ENCODE results near the gene FBXO17. TPM values are rescaled to one million over a fixed set of nuclear protein-coding genes. Genes with fewer than 3 reads are reported as not detected.

Gene FBXO17
- polyA plus RNA-seq, 1 donor from 2014 or later = not detected

- H3K9me3 ChIP-seq (ENCODE audit: low read length) = no peaks in the 10 kb centered on the region
- no peaks in the 10 kb centered on the region for H4K20me1 ChIP-seq (ENCODE audit: insufficient read depth)
- peaks cover 12% of the 10 kb centered on the region for H3K27me3 ChIP-seq (ENCODE audit: insufficient read depth, low read depth, low read length)
- no peak overlapping the region for H3K4me3 ChIP-seq (ENCODE audit: low read length)
- no peaks in the 10 kb centered on the region for H3K36me3 ChIP-seq (ENCODE audit: insufficient read depth, low read length)
- H3F3A ChIP-seq (ENCODE audit: insufficient read depth, low read length, poor library complexity, severe bottlenecking) = no peaks in the 10 kb centered on the region
- H2AFZ ChIP-seq (ENCODE audit: low read depth, low read length) = no peak overlapping the region
- TF ChIP-seq SMC3 (conservative IDR thresholded peaks at IDR 0.05; ENCODE audit: poor library complexity) (no peak), TAF1 (IDR thresholded peaks at IDR 0.05; ENCODE audit: low read depth) (no peak), CTCF (IDR thresholded peaks at IDR 0.05; ENCODE audit: poor library complexity, severe bottlenecking) (no peak), RAD21 (conservative IDR thresholded peaks at IDR 0.05) (no peak), POLR2AphosphoS5 (IDR thresholded peaks at IDR 0.05) (no peak), EZH2 (IDR thresholded peaks at IDR 0.05; ENCODE audit: borderline replicate concordance, insufficient read depth, low read length, poor library complexity, severe bottlenecking) (no peak), REST (IDR thresholded peaks at IDR 0.05; ENCODE audit: borderline replicate concordance) (no peak), EP300 (conservative IDR thresholded peaks at IDR 0.05; ENCODE audit: poor library complexity, severe bottlenecking) (no peak), MXI1 (conservative IDR thresholded peaks at IDR 0.05; ENCODE audit: poor library complexity, severe bottlenecking) (no peak)
- H3K79me2 ChIP-seq (replicated peaks; ENCODE audit: insufficient read depth, low read length) = no peaks in the 10 kb centered on the region
- no peak overlapping the region for H3K4me2 ChIP-seq (ENCODE audit: low read length)
- no peaks in the 10 kb centered on the region for H3K9me2 ChIP-seq (ENCODE audit: insufficient read depth, low read length)
- no peak overlapping the region for H3K27ac ChIP-seq (ENCODE audit: low read length)
- no peak overlapping the region for H3K9ac ChIP-seq (ENCODE audit: low read length)
Observed at GRCh38 chr19:38979812-38980211, 4.3 kb upstream of the FBXO17 start.

GRCh38 chr19:38978326-38978689, 2.8 kb upstream of the FBXO17 start:
- Histone ChIP-seq H3K4me3 (ENCODE audit: low read length) (no peak overlapping the region), H3K9ac (ENCODE audit: low read length) (no peak overlapping the region), H2AFZ (ENCODE audit: low read depth, low read length) (no peak overlapping the region), H3K9me3 (ENCODE audit: low read length) (no peaks in the 10 kb centered on the region), H3K4me2 (ENCODE audit: low read length) (no peak overlapping the region), H3K36me3 (ENCODE audit: insufficient read depth, low read length) (no peaks in the 10 kb centered on the region), H4K20me1 (ENCODE audit: insufficient read depth) (no peaks in the 10 kb centered on the region), H3F3A (ENCODE audit: insufficient read depth, low read length, poor library complexity, severe bottlenecking) (no peaks in the 10 kb centered on the region), H3K9me2 (ENCODE audit: insufficient read depth, low read length) (no peaks in the 10 kb centered on the region), H3K79me2 (replicated peaks; ENCODE audit: insufficient read depth, low read length) (no peaks in the 10 kb centered on the region), H3K27me3 (ENCODE audit: insufficient read depth, low read depth, low read length) (peaks cover 17% of the 10 kb centered on the region), H3K27ac (ENCODE audit: low read length) (no peak overlapping the region)
- TF ChIP-seq REST (IDR thresholded peaks at IDR 0.05; ENCODE audit: borderline replicate concordance) = no peak

All from neural cell (in vitro differentiated cells).